GM23338 (cell line): ENCODE measurements around the gene NT5C2. TPM values are rescaled to one million over a fixed set of nuclear protein-coding genes. Genes with fewer than 3 reads are reported as not detected.

ENCODE experiments used
- ATAC-seq: fragments of 200-7000 bp; cut with Tn5 transposase; 3 replicates; pipeline ENCODE4 v1.9.1; 2020
- DNase-seq: peaks from one replicate; pipeline ENCODE4 v3.0.0-alpha.2; 2015; ENCODE audit warnings: low spot score
- H2AFZ ChIP-seq: fragments of 200-600 bp; sonication (generic); 2 replicates; pipeline ENCODE4 v1.8.0; 2016; ENCODE audit warnings: antibody characterized with exemption, mild to moderate bottlenecking, moderate library complexity
- H3F3A ChIP-seq: fragments of 200-600 bp; sonication (generic); replicated peaks from 2 replicates; pipeline ENCODE4 v1.8.0; 2017; ENCODE audit warnings: antibody characterized with exemption, mixed run types, low read depth
- H3K27ac ChIP-seq: fragments of 200-600 bp; sonication (generic); 2 replicates; pipeline ENCODE4 v1.6.1; 2016; ENCODE audit warnings: low read depth
- H3K27me3 ChIP-seq: fragments of 200-600 bp; sonication (generic); 2 replicates; pipeline ENCODE4 v1.8.0; 2016; ENCODE audit warnings: mild to moderate bottlenecking, mixed run types, moderate library complexity; ENCODE audit not compliant: insufficient read depth
- H3K36me3 ChIP-seq: fragments of 200-600 bp; sonication (generic); 2 replicates; pipeline ENCODE4 v1.8.0; 2016; ENCODE audit warnings: mild to moderate bottlenecking; ENCODE audit not compliant: insufficient read depth
- H3K4me1 ChIP-seq: fragments of 200-600 bp; sonication (generic); 2 replicates; pipeline ENCODE4 v1.8.0; 2016; ENCODE audit warnings: mild to moderate bottlenecking, moderate library complexity; ENCODE audit not compliant: insufficient read depth
- H3K4me2 ChIP-seq: fragments of 200-600 bp; sonication (generic); 2 replicates; pipeline ENCODE4 v1.7.1; 2017; ENCODE audit warnings: mixed run types
- H3K4me3 ChIP-seq: fragments of 200-600 bp; sonication (generic); 2 replicates; pipeline ENCODE4 v1.6.1; 2016; ENCODE audit warnings: mixed run types
- H3K79me2 ChIP-seq: fragments of 200-600 bp; sonication (generic); replicated peaks from 2 replicates; pipeline ENCODE4 v1.8.0; 2017; ENCODE audit warnings: mild to moderate bottlenecking; ENCODE audit not compliant: insufficient read depth
- H3K9me2 ChIP-seq: fragments of 200-600 bp; sonication (generic); 2 replicates; pipeline ENCODE4 v1.8.0; 2017; ENCODE audit not compliant: insufficient read depth
- H4K20me1 ChIP-seq: fragments of 200-600 bp; sonication (generic); replicated peaks from 2 replicates; pipeline ENCODE4 v1.8.0; 2017; ENCODE audit warnings: mild to moderate bottlenecking; ENCODE audit not compliant: insufficient read depth
- H3K27ac Mint-ChIP-seq: 2 replicates; pipeline ENCODE4 v1.8.0; 2020; ENCODE audit warnings: inconsistent platforms, mild to moderate bottlenecking, moderate library complexity, mixed read lengths
- H3K27me3 Mint-ChIP-seq: 3 replicates; pipeline ENCODE4 v1.8.0; 2022; ENCODE audit warnings: low read depth, mild to moderate bottlenecking, moderate library complexity, mixed read lengths, inconsistent platforms; ENCODE audit not compliant: insufficient read depth, poor library complexity
- H3K36me3 Mint-ChIP-seq: 3 replicates; pipeline ENCODE4 v1.8.0; 2021; ENCODE audit warnings: low read depth, mild to moderate bottlenecking, inconsistent platforms, moderate library complexity, mixed read lengths
- H3K4me1 Mint-ChIP-seq: 3 replicates; pipeline ENCODE4 v1.8.0; 2020; ENCODE audit warnings: mild to moderate bottlenecking, inconsistent platforms, mixed read lengths
- H3K4me3 Mint-ChIP-seq: 3 replicates; pipeline ENCODE4 v1.8.0; 2021; ENCODE audit warnings: moderate library complexity, mild to moderate bottlenecking, inconsistent platforms, mixed read lengths
- H3K9me3 Mint-ChIP-seq: 3 replicates; pipeline ENCODE4 v1.8.0; 2020; ENCODE audit warnings: moderate library complexity, mild to moderate bottlenecking, inconsistent platforms, mixed read lengths
- CREB1 ChIP-seq: fragments of 250-450 bp; sonication (Bioruptor Pico); IDR thresholded peaks from 2 replicates; pipeline ENCODE4 v1.5.0; 2020; ENCODE audit warnings: low read depth, mild to moderate bottlenecking, moderate library complexity
- CTCF ChIP-seq, 2 experiments: fragments of 200-600 bp in 1 of 2; sonication (generic) in 1 of 2; conservative IDR thresholded peaks; 2 replicates each; pipeline versions ENCODE4 v1.5.1 to v1.6.1; 2016 to 2017; ENCODE audit warnings: antibody characterized with exemption in 2 of 2, low read depth in 2 of 2, mild to moderate bottlenecking in 2 of 2, moderate library complexity in 1 of 2
- EZH2 ChIP-seq: fragments of 200-600 bp; sonication (generic); IDR thresholded peaks from one replicate; pipeline ENCODE4 v1.8.0; 2017; ENCODE audit warnings: antibody characterized with exemption, mild to moderate bottlenecking, low read depth; ENCODE audit not compliant: unreplicated experiment
- NANOG ChIP-seq: IDR thresholded peaks from 2 replicates; pipeline ENCODE4 v1.6.1; 2016; ENCODE audit warnings: antibody characterized with exemption, borderline replicate concordance
- POLR2AphosphoS5 ChIP-seq: IDR thresholded peaks from 2 replicates; pipeline ENCODE4 v1.6.1; 2016; ENCODE audit warnings: antibody characterized with exemption, low read depth
- STAT1 ChIP-seq: IDR thresholded peaks from one replicate; pipeline ENCODE4 v1.6.1; 2016; ENCODE audit warnings: antibody characterized with exemption; ENCODE audit not compliant: unreplicated experiment
- ZNF114 ChIP-seq: fragments of 250-450 bp; sonication (Bioruptor Pico); IDR thresholded peaks from 2 replicates; pipeline ENCODE4 v1.5.0; 2020; ENCODE audit warnings: mild to moderate bottlenecking, moderate library complexity
- polyA plus RNA-seq: library from polyadenylated mRNA; unstranded; fragments of >200 nt; fragmentation: Nextera tagmentation; extraction: Ambion mirVana; gene quantifications from 2 replicates; pipeline ENCODE4 v1.2.1, GENCODE V29; 2016
- total RNA-seq: library from RNA; depleted of rRNA; stranded (reverse); fragments of >200 nt; shearing (Covaris generic); gene quantifications from 2 replicates; pipeline ENCODE4 v1.2.3, GENCODE V29; 2014
- TF ChIP-seq, protein P1 (sequence below): fragments of 250-450 bp; sonication (Bioruptor Pico); IDR thresholded peaks from 2 replicates; pipeline ENCODE4 v1.5.0; 2020; ENCODE audit warnings: mild to moderate bottlenecking, moderate library complexity
- TF ChIP-seq, protein P2 (sequence below): IDR thresholded peaks from 2 replicates; pipeline ENCODE4 v1.6.1; 2016; ENCODE audit warnings: antibody characterized with exemption
- TF ChIP-seq, protein P3 (sequence below): IDR thresholded peaks from one replicate; pipeline ENCODE4 v1.6.1; 2018; ENCODE audit warnings: antibody characterized with exemption; ENCODE audit not compliant: unreplicated experiment

Gene NT5C2
- total and polyA plus RNA-seq, 2 experiments from 2014 or later = 33.9 to 85.4 TPM

DNA sequence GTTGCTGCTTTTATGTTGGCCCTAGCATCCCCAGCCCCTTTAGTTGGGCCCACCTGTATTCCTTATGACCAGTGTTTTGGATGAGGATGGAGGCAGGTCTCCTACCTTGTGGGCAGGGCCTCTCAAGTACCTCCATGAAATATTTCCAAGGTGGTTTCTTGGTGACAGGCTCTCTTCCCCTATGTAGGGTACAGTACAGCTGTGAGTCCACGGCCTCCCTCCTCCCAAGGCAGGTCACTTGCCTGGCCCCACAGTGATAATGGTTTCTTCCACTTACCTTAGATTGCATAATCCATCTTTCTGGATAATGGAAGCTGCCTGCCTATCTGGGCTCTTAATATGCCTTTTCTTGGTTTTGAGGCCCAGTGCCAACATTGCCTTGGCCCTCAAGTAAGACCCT lies 110.4 kb downstream of the NT5C2 start (continued):
- TF ChIP-seq, protein P1, sequence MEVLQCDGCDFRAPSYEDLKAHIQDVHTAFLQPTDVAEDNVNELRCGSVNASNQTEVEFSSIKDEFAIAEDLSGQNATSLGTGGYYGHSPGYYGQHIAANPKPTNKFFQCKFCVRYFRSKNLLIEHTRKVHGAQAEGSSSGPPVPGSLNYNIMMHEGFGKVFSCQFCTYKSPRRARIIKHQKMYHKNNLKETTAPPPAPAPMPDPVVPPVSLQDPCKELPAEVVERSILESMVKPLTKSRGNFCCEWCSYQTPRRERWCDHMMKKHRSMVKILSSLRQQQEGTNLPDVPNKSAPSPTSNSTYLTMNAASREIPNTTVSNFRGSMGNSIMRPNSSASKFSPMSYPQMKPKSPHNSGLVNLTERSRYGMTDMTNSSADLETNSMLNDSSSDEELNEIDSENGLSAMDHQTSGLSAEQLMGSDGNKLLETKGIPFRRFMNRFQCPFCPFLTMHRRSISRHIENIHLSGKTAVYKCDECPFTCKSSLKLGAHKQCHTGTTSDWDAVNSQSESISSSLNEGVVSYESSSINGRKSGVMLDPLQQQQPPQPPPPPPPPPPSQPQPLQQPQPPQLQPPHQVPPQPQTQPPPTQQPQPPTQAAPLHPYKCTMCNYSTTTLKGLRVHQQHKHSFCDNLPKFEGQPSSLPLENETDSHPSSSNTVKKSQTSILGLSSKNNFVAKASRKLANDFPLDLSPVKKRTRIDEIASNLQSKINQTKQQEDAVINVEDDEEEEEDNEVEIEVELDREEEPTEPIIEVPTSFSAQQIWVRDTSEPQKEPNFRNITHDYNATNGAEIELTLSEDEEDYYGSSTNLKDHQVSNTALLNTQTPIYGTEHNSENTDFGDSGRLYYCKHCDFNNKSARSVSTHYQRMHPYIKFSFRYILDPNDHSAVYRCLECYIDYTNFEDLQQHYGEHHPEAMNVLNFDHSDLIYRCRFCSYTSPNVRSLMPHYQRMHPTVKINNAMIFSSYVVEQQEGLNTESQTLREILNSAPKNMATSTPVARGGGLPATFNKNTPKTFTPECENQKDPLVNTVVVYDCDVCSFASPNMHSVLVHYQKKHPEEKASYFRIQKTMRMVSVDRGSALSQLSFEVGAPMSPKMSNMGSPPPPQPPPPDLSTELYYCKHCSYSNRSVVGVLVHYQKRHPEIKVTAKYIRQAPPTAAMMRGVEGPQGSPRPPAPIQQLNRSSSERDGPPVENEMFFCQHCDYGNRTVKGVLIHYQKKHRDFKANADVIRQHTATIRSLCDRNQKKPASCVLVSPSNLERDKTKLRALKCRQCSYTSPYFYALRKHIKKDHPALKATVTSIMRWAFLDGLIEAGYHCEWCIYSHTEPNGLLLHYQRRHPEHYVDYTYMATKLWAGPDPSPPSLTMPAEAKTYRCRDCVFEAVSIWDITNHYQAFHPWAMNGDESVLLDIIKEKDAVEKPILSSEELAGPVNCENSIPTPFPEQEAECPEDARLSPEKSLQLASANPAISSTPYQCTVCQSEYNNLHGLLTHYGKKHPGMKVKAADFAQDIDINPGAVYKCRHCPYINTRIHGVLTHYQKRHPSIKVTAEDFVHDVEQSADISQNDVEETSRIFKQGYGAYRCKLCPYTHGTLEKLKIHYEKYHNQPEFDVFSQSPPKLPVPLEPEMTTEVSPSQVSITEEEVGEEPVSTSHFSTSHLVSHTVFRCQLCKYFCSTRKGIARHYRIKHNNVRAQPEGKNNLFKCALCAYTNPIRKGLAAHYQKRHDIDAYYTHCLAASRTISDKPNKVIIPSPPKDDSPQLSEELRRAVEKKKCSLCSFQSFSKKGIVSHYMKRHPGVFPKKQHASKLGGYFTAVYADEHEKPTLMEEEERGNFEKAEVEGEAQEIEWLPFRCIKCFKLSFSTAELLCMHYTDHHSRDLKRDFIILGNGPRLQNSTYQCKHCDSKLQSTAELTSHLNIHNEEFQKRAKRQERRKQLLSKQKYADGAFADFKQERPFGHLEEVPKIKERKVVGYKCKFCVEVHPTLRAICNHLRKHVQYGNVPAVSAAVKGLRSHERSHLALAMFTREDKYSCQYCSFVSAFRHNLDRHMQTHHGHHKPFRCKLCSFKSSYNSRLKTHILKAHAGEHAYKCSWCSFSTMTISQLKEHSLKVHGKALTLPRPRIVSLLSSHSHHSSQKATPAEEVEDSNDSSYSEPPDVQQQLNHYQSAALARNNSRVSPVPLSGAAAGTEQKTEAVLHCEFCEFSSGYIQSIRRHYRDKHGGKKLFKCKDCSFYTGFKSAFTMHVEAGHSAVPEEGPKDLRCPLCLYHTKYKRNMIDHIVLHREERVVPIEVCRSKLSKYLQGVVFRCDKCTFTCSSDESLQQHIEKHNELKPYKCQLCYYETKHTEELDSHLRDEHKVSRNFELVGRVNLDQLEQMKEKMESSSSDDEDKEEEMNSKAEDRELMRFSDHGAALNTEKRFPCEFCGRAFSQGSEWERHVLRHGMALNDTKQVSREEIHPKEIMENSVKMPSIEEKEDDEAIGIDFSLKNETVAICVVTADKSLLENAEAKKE (CRISPR knock-in tag) = no peak
- TF ChIP-seq NANOG = no peak
- TF ChIP-seq, protein P2, sequence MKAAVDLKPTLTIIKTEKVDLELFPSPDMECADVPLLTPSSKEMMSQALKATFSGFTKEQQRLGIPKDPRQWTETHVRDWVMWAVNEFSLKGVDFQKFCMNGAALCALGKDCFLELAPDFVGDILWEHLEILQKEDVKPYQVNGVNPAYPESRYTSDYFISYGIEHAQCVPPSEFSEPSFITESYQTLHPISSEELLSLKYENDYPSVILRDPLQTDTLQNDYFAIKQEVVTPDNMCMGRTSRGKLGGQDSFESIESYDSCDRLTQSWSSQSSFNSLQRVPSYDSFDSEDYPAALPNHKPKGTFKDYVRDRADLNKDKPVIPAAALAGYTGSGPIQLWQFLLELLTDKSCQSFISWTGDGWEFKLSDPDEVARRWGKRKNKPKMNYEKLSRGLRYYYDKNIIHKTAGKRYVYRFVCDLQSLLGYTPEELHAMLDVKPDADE = no peak
- TF ChIP-seq STAT1 = no peak
- no peak for TF ChIP-seq EZH2

DNA sequence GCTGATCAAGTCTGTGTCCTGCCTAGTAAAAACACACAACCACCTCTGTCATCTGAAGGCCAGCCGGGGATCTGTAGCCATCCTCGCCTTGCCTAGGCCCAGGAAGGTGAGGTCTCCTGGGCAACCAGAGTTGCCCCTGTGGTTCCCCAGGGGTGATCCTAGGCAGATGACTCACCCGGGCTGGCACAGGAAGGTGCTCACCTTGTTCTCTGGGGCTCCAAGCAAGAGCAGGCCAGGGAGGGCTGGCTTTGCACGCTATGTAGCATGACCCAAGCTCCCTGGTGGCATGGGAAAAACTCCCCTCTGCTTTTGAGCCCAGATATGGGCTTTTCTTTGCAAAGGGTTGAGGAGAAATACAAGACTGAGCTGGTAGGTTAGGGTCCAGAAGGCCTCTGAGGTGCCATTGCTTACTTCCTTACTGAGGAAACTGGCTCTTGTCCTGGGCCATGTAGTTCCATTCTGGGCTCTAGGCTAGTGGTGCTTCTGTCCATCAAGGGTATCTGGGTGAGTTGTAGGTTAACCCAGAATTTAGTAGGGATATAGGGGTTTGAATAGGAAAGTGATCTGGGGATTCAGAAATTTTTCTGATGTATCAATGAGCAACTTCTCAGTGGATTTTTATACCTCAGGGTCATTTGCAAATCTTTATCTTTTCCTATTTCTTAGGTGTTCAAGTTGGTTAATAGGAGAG lies 112.0 kb downstream of the NT5C2 start:
- ATAC-seq (no peak), DNase-seq (no peak)
- Histone ChIP-seq H3K4me3 (no peak overlapping the region), H3K27ac (no peak overlapping the region), H3K4me2 (no peak overlapping the region), H2AFZ (no peak overlapping the region), H4K20me1 (no peaks in the 10 kb centered on the region), H3F3A (peaks cover 3% of the 10 kb centered on the region; the same call in 1 of the 2 replicates), H3K36me3 (no peaks in the 10 kb centered on the region), H3K9me2 (no peaks in the 10 kb centered on the region), H3K27me3 (no peaks in the 10 kb centered on the region), H3K79me2 (no peaks in the 10 kb centered on the region), H3K4me1 (no peaks in the 10 kb centered on the region)
- Mint-ChIP-seq H3K36me3 (peaks cover 17% of the 10 kb centered on the region), H3K27me3 (no peaks in the 10 kb centered on the region), H3K4me1 (peaks cover 7% of the 10 kb centered on the region; the same call in 2 of the 3 replicates), H3K27ac (no peak overlapping the region), H3K9me3 (no peaks in the 10 kb centered on the region), H3K4me3 (no peak overlapping the region)
- TF ChIP-seq, protein P3, sequence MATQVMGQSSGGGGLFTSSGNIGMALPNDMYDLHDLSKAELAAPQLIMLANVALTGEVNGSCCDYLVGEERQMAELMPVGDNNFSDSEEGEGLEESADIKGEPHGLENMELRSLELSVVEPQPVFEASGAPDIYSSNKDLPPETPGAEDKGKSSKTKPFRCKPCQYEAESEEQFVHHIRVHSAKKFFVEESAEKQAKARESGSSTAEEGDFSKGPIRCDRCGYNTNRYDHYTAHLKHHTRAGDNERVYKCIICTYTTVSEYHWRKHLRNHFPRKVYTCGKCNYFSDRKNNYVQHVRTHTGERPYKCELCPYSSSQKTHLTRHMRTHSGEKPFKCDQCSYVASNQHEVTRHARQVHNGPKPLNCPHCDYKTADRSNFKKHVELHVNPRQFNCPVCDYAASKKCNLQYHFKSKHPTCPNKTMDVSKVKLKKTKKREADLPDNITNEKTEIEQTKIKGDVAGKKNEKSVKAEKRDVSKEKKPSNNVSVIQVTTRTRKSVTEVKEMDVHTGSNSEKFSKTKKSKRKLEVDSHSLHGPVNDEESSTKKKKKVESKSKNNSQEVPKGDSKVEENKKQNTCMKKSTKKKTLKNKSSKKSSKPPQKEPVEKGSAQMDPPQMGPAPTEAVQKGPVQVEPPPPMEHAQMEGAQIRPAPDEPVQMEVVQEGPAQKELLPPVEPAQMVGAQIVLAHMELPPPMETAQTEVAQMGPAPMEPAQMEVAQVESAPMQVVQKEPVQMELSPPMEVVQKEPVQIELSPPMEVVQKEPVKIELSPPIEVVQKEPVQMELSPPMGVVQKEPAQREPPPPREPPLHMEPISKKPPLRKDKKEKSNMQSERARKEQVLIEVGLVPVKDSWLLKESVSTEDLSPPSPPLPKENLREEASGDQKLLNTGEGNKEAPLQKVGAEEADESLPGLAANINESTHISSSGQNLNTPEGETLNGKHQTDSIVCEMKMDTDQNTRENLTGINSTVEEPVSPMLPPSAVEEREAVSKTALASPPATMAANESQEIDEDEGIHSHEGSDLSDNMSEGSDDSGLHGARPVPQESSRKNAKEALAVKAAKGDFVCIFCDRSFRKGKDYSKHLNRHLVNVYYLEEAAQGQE = no peak
- no peak for TF ChIP-seq ZNF114
- no peak for TF ChIP-seq NANOG
- no peak for TF ChIP-seq CTCF (conservative IDR thresholded peaks at IDR 0.05; ENCODE audit: low read depth in 2 of 2)
- TF ChIP-seq POLR2AphosphoS5 = no peak
- no peak for TF ChIP-seq CREB1 (CRISPR knock-in tag)
